ENCODE data around the gene PNKD.
A peak's percentile ranks its signal among the peaks of the same experiment; 100 is the strongest.

The PNKD gene

DNA sequence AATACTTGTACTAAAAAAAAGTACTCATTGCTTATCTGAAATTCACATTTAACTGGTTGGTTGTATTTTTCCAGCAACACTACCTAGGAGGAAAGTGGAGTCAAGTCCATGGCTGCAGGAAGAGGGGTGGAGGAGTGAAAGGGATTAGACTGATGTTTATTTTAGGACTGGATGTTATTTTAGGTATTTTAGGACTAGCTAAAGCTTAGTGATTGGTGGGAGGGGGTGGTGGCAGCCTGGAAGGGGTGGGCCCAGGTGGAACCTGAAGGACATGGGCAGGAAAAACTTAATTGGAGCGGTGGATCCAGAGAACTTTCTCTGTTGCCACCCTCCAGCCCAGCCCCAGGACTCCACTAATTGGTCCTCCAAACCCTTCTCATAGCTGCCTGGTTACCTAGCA, 25.9 kb downstream of the PNKD start:
- H3K4me3 Mint-ChIP-seq = peak overlapping the region in 1 of 3 experiments; percentile 1
- H3K27ac Mint-ChIP-seq = peak overlapping the region in 2 of 3 experiments; percentile 18 to 77
- H3K4me1 Mint-ChIP-seq = peaks cover 36% of the 10 kb centered on the region
- H3K27me3 Mint-ChIP-seq (ENCODE audit: low read depth) = no peaks in the 10 kb centered on the region
- H3K9me3 Mint-ChIP-seq = no peaks in the 10 kb centered on the region
- H3K36me3 Mint-ChIP-seq (ENCODE audit: low read depth) = no peaks in the 10 kb centered on the region
- TF ChIP-seq CTCF (IDR thresholded peaks at IDR 0.05; ENCODE audit: unreplicated experiment in 3 of 3) = no peak

- H3K36me3 Mint-ChIP-seq (ENCODE audit: low read depth) = no peaks in the 10 kb centered on the region
- H3K9me3 Mint-ChIP-seq = no peaks in the 10 kb centered on the region
- H3K27ac Mint-ChIP-seq = peak overlapping the region in 1 of 3 experiments; percentile 11
- H3K4me3 Mint-ChIP-seq = no peak overlapping the region
- no peaks in the 10 kb centered on the region for H3K27me3 Mint-ChIP-seq (ENCODE audit: low read depth)
- H3K4me1 Mint-ChIP-seq = peaks cover 31% of the 10 kb centered on the region
- no peak for TF ChIP-seq CTCF (IDR thresholded peaks at IDR 0.05; ENCODE audit: unreplicated experiment in 3 of 3)
These were observed 26.5 kb downstream of the PNKD start for GRCh38 chr2:218296847-218297246.

- no peaks in the 10 kb centered on the region for H3K27me3 Mint-ChIP-seq (ENCODE audit: low read depth)
- TF ChIP-seq CTCF (IDR thresholded peaks at IDR 0.05; ENCODE audit: unreplicated experiment in 3 of 3) = no peak
These were observed 28.1 kb downstream of the PNKD start for GRCh38 chr2:218298314-218298875.

DNA sequence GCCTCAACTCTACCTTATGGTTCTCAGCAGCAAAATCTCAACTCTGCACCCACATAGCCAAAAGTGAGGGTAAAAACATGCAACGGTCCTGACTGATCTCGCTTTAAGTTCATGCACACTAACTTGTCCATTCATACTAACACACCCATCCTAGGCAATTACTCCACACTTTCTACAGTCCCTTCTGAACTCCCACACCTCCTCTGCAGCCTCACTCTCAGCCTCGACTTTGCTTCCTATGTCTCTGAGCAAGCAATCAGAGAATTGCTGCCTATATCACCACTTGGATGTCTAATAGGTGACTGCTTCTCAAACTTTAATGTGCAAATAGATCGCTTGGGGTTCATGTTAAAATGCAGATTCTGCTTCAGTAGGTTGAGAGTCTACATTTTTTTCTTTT, 29.8 kb downstream of the PNKD start:
- Mint-ChIP-seq H3K36me3 (ENCODE audit: low read depth) (no peaks in the 10 kb centered on the region), H3K4me3 (no peak overlapping the region), H3K27me3 (ENCODE audit: low read depth) (no peaks in the 10 kb centered on the region), H3K4me1 (peaks cover 11% of the 10 kb centered on the region), H3K9me3 (no peaks in the 10 kb centered on the region), H3K27ac (peak overlapping the region in 2 of 3 experiments; percentile 3 to 8)
- TF ChIP-seq CTCF (IDR thresholded peaks at IDR 0.05; ENCODE audit: unreplicated experiment in 3 of 3) = no peak

More at GRCh38 chr2:218298314-218298875, 28.1 kb downstream of the PNKD start:
- Mint-ChIP-seq H3K9me3 (no peaks in the 10 kb centered on the region), H3K4me3 (no peak overlapping the region), H3K36me3 (ENCODE audit: low read depth) (no peaks in the 10 kb centered on the region), H3K27ac (no peak overlapping the region), H3K4me1 (peaks cover 25% of the 10 kb centered on the region)

GRCh38 chr2:218301176-218301819, 31.0 kb downstream of the PNKD start:
- TF ChIP-seq CTCF (IDR thresholded peaks at IDR 0.05; ENCODE audit: unreplicated experiment in 3 of 3) = peak; percentile 95 to 97 (median 95)
- Mint-ChIP-seq H3K36me3 (ENCODE audit: low read depth) (no peaks in the 10 kb centered on the region), H3K27me3 (ENCODE audit: low read depth) (no peaks in the 10 kb centered on the region), H3K4me3 (no peak overlapping the region), H3K4me1 (peaks cover 2% of the 10 kb centered on the region), H3K27ac (peak overlapping the region; percentile 62 to 85 (median 62)), H3K9me3 (no peaks in the 10 kb centered on the region)

DNA sequence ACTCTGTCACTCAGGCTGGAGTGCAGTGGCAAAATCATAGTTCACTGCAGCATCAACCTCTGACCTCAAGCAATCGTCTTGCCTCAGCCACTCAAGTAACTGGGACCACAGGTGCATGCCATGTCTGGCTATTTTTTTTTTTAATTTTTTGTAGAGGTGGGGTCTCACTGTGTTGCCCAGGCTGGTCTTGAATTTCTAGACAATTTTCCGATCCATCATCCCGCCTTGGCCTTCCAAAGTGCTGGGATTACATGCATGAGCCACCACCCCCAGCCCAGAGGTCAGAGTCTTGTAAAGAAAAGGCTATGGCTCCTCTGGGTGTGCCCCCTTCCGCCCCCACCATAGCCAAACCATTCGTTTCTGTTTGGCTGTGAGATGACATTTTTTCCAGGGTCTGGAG, 35.1 kb downstream of the PNKD start:
- no peaks in the 10 kb centered on the region for H3K36me3 Mint-ChIP-seq (ENCODE audit: low read depth)
- H3K4me1 Mint-ChIP-seq = no peaks in the 10 kb centered on the region
- H3K27me3 Mint-ChIP-seq (ENCODE audit: low read depth) = no peaks in the 10 kb centered on the region
- H3K4me3 Mint-ChIP-seq = no peak overlapping the region
- no peak for TF ChIP-seq CTCF (IDR thresholded peaks at IDR 0.05; ENCODE audit: unreplicated experiment in 3 of 3)
- H3K27ac Mint-ChIP-seq = peak overlapping the region in 1 of 3 experiments; percentile 67
- H3K9me3 Mint-ChIP-seq = no peaks in the 10 kb centered on the region

Data from nephron (organoid).